HepG2 (cell line): Measurements from ENCODE around the gene CTDSP2. TPM values are rescaled to one million over a fixed set of nuclear protein-coding genes. Genes with fewer than 3 reads are reported as not detected.

Source experiments
- KAT8 ChIP-seq: IDR thresholded peaks from 2 replicates; pipeline ENCODE4 v1.6.1; 2016; ENCODE audit warnings: missing genetic modification reagents, missing compliant biosample characterization
- MAZ ChIP-seq, 2 experiments: sonication (generic) in 1 of 2; formaldehyde crosslinking in 1 of 2; IDR thresholded peaks; 2 replicates each; pipeline versions ENCODE4 v1.5.0 to v1.6.1; 2012 to 2020; ENCODE audit warnings: low read depth in 2 of 2, mild to moderate bottlenecking in 2 of 2, borderline replicate concordance in 1 of 2, improper control_type of control experiment in 1 of 2, low read length in 1 of 2, missing genetic modification reagents in 1 of 2, moderate library complexity in 1 of 2
- MXD4 ChIP-seq: IDR thresholded peaks from 2 replicates; pipeline ENCODE4 v1.6.1; 2016; ENCODE audit warnings: mild to moderate bottlenecking, missing biosample characterization, missing genetic modification reagents
- NKX3-1 ChIP-seq: sonication (generic); formaldehyde crosslinking; IDR thresholded peaks from 2 replicates; pipeline ENCODE4 v1.5.0; 2020; ENCODE audit warnings: missing genetic modification reagents
- NR2F1 ChIP-seq, 2 experiments: fragments of 450-650 bp in 1 of 2; formaldehyde crosslinking in 1 of 2; IDR thresholded peaks; 2 replicates each; pipeline versions ENCODE4 v1.5.0 to v1.6.1; 2016 to 2020; ENCODE audit warnings: mild to moderate bottlenecking in 1 of 2, missing compliant biosample characterization in 1 of 2, missing genetic modification reagents in 1 of 2, moderate library complexity in 1 of 2
- NRL ChIP-seq: sonication (generic); formaldehyde crosslinking; IDR thresholded peaks from 2 replicates; pipeline ENCODE4 v1.5.0; 2020; ENCODE audit warnings: missing genetic modification reagents, mild to moderate bottlenecking, moderate library complexity, borderline replicate concordance
- PAX8 ChIP-seq: sonication (generic); formaldehyde crosslinking; IDR thresholded peaks from 2 replicates; pipeline ENCODE4 v1.8.0; 2022; ENCODE audit warnings: mild to moderate bottlenecking, missing genetic modification reagents, borderline replicate concordance
- POLR2AphosphoS5 ChIP-seq: IDR thresholded peaks from 2 replicates; pipeline ENCODE4 v1.6.1; 2012; ENCODE audit warnings: low read depth, low read length
- SCMH1 ChIP-seq: sonication (generic); formaldehyde crosslinking; IDR thresholded peaks from 2 replicates; pipeline ENCODE4 v1.9.0; 2021; ENCODE audit warnings: missing genetic modification reagents, mild to moderate bottlenecking, borderline replicate concordance
- SRSF4 ChIP-seq: fragments of 200-400 bp; formaldehyde crosslinking; IDR thresholded peaks from one replicate; pipeline ENCODE4 v1.6.1; 2018; ENCODE audit warnings: mild to moderate bottlenecking, low read depth, low read length, moderate library complexity; ENCODE audit not compliant: poor library complexity, severe bottlenecking
- ZMYM2 ChIP-seq: sonication (generic); formaldehyde crosslinking; IDR thresholded peaks from 2 replicates; pipeline ENCODE4 v1.8.0; 2022; ENCODE audit warnings: mild to moderate bottlenecking, missing genetic modification reagents
- ZNF121 ChIP-seq: sonication (generic); formaldehyde crosslinking; IDR thresholded peaks from 2 replicates; pipeline ENCODE4 v1.5.0; 2020; ENCODE audit warnings: mild to moderate bottlenecking, missing genetic modification reagents
- ZNF24 ChIP-seq: fragments of 450-650 bp; IDR thresholded peaks from 2 replicates; pipeline ENCODE4 v1.6.1; 2017; ENCODE audit warnings: antibody characterized with exemption, mild to moderate bottlenecking
- ZNF558 ChIP-seq: sonication (generic); formaldehyde crosslinking; IDR thresholded peaks from 2 replicates; pipeline ENCODE4 v1.9.0; 2022; ENCODE audit warnings: mild to moderate bottlenecking, missing genetic modification reagents, borderline replicate concordance
- ZNF768 ChIP-seq: sonication (generic); formaldehyde crosslinking; IDR thresholded peaks from 2 replicates; pipeline ENCODE4 v1.4.0; 2020; ENCODE audit warnings: missing genetic modification reagents
- polyA plus RNA-seq, 8 experiments: library from polyadenylated mRNA; depleted of rRNA in 3 of 8; stranded (reverse) in 7 of 8; unstranded in 1 of 8; fragments of >200 nt; fragmentation: Illumina TruSeq in 4 of 8; extraction: Trizol in 4 of 8; gene quantifications; 2 replicates each; pipeline versions ENCODE4 v1.2.1 to v1.2.3, GENCODE V29; 2011 to 2016; ENCODE audit warnings: low read depth in 4 of 8, missing spikeins in 1 of 8, mixed read lengths in 1 of 8; ENCODE audit not compliant: insufficient read depth in 1 of 8
- total RNA-seq, 5 experiments: library from RNA; depleted of rRNA; stranded (reverse); fragments of >200 nt; fragmentation: Illumina TruSeq; extraction: Trizol; gene quantifications; 2 replicates each; pipeline ENCODE4 v1.2.3, GENCODE V29; 2016; ENCODE audit warnings: low read depth in 1 of 5
- TF ChIP-seq, protein P1 (sequence below): sonication (generic); formaldehyde crosslinking; IDR thresholded peaks from 2 replicates; pipeline ENCODE4 v1.5.0; 2020; ENCODE audit warnings: missing genetic modification reagents
- TF ChIP-seq, protein P2 (sequence below): sonication (generic); formaldehyde crosslinking; IDR thresholded peaks from 2 replicates; pipeline ENCODE4 v1.5.0; 2020; ENCODE audit warnings: mild to moderate bottlenecking, missing genetic modification reagents, borderline replicate concordance
- TF ChIP-seq, protein P3 (sequence below): IDR thresholded peaks from 2 replicates; pipeline ENCODE4 v1.6.1; 2016; ENCODE audit warnings: mild to moderate bottlenecking
- TF ChIP-seq, protein P4 (sequence below): sonication (generic); formaldehyde crosslinking; IDR thresholded peaks from 2 replicates; pipeline ENCODE4 v1.4.0; 2020; ENCODE audit warnings: mild to moderate bottlenecking, missing genetic modification reagents
- TF ChIP-seq, protein P5 (sequence below): sonication (generic); formaldehyde crosslinking; IDR thresholded peaks from 2 replicates; pipeline ENCODE4 v1.4.0; 2020; ENCODE audit warnings: missing genetic modification reagents, low read depth, mild to moderate bottlenecking, borderline replicate concordance
- TF ChIP-seq, protein P6 (sequence below): IDR thresholded peaks from 2 replicates; pipeline ENCODE4 v1.6.1; 2016; ENCODE audit warnings: low read depth, borderline replicate concordance
- TF ChIP-seq, protein P7 (sequence below): sonication (generic); formaldehyde crosslinking; IDR thresholded peaks from 2 replicates; pipeline ENCODE4 v1.8.0; 2022; ENCODE audit warnings: missing genetic modification reagents, low read depth, mild to moderate bottlenecking, borderline replicate concordance

The CTDSP2 gene
- total and polyA plus RNA-seq, 2 of the 13 experiments (the other 11 are each of a cell fraction or from before 2014, with no cell fraction given) = 38.1 to 82.5 TPM

DNA sequence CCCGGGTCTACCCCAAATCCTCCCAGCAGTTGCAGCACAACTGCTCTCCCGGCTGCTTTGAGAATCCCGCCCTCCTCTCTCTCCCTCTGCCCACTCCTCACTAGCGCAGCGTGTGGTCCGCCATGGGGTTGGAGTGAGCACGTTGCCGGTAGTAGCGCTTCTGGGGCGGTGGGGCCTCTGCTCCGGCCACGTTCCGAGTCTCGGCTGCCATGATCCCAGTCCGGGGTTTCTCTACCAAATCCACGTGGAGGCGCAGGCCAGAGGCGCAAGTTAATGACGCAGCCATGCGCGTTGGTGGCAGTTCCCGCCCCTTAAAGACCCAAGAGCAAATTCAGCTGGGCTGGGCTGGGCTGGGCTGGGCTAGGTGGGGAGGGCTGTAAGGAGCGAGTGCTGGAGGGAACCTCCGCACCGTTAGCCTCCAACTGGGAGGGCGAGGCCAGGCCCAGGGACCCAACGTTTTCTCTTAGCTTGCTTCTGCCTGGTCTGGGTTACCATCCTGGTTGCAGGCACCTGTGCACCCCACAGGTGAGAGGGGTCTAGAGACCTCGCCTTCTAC lies 74.6 kb downstream of the CTDSP2 start, which contains the start of gene METTL1 (continued):
- TF ChIP-seq, protein P1, sequence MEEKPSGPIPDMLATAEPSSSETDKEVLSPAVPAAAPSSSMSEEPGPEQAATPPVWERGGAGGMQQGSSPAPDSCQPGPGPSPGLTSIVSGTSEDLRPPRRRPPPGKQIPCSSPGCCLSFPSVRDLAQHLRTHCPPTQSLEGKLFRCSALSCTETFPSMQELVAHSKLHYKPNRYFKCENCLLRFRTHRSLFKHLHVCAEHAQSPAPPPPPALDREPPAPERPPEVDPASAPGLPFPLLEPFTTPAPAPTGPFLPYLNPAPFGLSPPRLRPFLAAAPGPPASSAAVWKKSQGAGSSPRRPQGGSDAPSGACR (CRISPR knock-in tag) = no peak; the same call in 1 of the 2 replicates
- TF ChIP-seq ZNF24 (no peak), NR2F1 (CRISPR knock-in tag; IDR thresholded peaks at IDR 0.05) (peak in 1 of 2 experiments; percentile 8; a peak in 1 of 4 replicates), ZNF121 (CRISPR knock-in tag) (no peak), SRSF4 (no peak), MXD4 (CRISPR knock-in tag) (peak; percentile 100), NRL (CRISPR knock-in tag) (peak; percentile 27; the same call in 1 of the 2 replicates), NKX3-1 (CRISPR knock-in tag) (peak; percentile 76; the same call in 1 of the 2 replicates), POLR2AphosphoS5 (peak; percentile 89), ZNF768 (CRISPR knock-in tag) (no peak), MAZ (IDR thresholded peaks at IDR 0.05; ENCODE audit: borderline replicate concordance, low read depth, low read length) (peak; percentile 88), MAZ (CRISPR knock-in tag; IDR thresholded peaks at IDR 0.05; ENCODE audit: low read depth) (peak; percentile 87), PAX8 (CRISPR knock-in tag) (peak; percentile 79; the same call in 1 of the 2 replicates), ZMYM2 (CRISPR knock-in tag) (peak; percentile 75; the same call in 1 of the 2 replicates), ZNF558 (CRISPR knock-in tag) (peak; percentile 15; the same call in 1 of the 2 replicates), SCMH1 (CRISPR knock-in tag) (no peak), KAT8 (CRISPR knock-in tag) (peak; percentile 94)
- TF ChIP-seq, protein P2, sequence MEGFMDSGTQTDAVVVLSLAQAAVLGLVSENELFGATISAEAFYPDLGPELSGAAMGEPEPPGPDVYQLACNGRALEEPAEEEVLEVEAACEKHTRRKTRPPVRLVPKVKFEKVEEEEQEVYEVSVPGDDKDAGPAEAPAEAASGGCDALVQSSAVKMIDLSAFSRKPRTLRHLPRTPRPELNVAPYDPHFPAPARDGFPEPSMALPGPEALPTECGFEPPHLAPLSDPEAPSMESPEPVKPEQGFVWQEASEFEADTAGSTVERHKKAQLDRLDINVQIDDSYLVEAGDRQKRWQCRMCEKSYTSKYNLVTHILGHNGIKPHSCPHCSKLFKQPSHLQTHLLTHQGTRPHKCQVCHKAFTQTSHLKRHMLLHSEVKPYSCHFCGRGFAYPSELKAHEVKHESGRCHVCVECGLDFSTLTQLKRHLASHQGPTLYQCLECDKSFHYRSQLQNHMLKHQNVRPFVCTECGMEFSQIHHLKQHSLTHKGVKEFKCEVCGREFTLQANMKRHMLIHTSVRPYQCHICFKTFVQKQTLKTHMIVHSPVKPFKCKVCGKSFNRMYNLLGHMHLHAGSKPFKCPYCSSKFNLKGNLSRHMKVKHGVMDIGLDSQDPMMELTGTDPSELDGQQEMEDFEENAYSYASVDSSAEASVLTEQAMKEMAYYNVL (CRISPR knock-in tag) = no peak
- TF ChIP-seq, protein P3, sequence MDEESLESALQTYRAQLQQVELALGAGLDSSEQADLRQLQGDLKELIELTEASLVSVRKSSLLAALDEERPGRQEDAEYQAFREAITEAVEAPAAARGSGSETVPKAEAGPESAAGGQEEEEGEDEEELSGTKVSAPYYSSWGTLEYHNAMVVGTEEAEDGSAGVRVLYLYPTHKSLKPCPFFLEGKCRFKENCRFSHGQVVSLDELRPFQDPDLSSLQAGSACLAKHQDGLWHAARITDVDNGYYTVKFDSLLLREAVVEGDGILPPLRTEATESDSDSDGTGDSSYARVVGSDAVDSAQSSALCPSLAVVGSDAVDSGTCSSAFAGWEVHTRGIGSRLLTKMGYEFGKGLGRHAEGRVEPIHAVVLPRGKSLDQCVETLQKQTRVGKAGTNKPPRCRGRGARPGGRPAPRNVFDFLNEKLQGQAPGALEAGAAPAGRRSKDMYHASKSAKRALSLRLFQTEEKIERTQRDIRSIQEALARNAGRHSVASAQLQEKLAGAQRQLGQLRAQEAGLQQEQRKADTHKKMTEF (CRISPR knock-in tag) = peak; percentile 59; the same call in 1 of the 2 replicates
- TF ChIP-seq, protein P4, sequence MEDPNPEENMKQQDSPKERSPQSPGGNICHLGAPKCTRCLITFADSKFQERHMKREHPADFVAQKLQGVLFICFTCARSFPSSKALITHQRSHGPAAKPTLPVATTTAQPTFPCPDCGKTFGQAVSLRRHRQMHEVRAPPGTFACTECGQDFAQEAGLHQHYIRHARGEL (CRISPR knock-in tag) = no peak
- TF ChIP-seq, protein P5, sequence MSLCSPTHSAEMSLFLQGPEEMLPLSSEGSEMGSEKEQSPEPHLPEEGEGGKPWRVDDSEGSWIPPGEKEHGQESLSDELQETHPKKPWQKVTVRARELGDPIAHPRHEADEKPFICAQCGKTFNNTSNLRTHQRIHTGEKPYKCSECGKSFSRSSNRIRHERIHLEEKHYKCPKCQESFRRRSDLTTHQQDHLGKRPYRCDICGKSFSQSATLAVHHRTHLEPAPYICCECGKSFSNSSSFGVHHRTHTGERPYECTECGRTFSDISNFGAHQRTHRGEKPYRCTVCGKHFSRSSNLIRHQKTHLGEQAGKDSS (CRISPR knock-in tag) = peak; percentile 84; the same call in 1 of the 2 replicates
- TF ChIP-seq, protein P6, sequence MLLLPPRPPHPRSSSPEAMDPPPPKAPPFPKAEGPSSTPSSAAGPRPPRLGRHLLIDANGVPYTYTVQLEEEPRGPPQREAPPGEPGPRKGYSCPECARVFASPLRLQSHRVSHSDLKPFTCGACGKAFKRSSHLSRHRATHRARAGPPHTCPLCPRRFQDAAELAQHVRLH (CRISPR knock-in tag) = no peak
- TF ChIP-seq, protein P7, sequence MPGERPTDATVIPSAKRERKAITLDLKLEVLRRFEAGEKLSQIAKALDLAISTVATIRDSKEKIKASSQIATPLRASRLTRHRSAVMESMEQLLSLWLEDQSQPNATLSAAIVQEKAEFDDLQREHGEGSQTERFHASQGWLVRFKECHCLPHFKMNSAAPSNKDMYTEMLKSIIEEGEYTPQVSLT = 0 out of 2 replicates have a peak, but pooled peaks have one; percentile 71
